ENCODE data around the gene CD79B. TPM values are rescaled to one million over a fixed set of nuclear protein-coding genes. Genes with fewer than 3 reads are reported as not detected.

The CD79B gene
- total RNA-seq, 2 experiments from 2014 or later: 479 to 751 TPM

DNA sequence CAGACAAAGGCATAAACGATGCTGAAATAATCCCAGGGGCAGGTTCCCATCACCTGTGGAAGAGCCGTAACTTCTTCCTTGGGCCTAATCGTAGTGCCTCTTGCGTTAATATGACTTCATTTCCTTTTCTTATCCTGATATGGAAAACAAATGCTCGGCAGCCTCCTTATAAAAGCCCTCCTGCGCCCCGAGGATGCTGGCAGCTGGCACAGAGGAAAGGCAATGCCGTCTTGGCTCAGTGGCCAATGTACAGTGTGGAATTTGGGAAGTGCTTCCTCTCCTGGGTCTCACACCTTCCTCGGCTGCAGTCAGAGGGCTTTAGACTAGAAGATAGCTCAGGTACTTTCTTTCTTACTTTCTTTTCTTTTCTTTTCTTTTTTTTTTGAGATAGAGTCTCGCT, 37.1 kb upstream of the CD79B start:
- Histone ChIP-seq H3K79me2 (ENCODE audit: insufficient read depth, low read depth, low read length) (no peaks in the 10 kb centered on the region), H3K36me3 (ENCODE audit: insufficient read depth, low read length) (no peaks in the 10 kb centered on the region), H4K20me1 (ENCODE audit: insufficient read depth, low read length) (no peaks in the 10 kb centered on the region), H3K4me2 (ENCODE audit: low read length) (no peak overlapping the region), H3K4me3 (ENCODE audit: low read depth, low read length, poor library complexity, severe bottlenecking) (no peak overlapping the region), H3K4me1 (ENCODE audit: insufficient read depth, low read length, poor library complexity, severe bottlenecking) (no peaks in the 10 kb centered on the region), H3K9me3 (ENCODE audit: low read length) (no peaks in the 10 kb centered on the region), H3K9me2 (ENCODE audit: insufficient read depth, low read length) (no peaks in the 10 kb centered on the region), H2AFZ (ENCODE audit: low read length) (no peak overlapping the region), H3K27ac (ENCODE audit: low read depth, low read length, poor library complexity, severe bottlenecking) (no peak overlapping the region)
- ChIA-PET POLR2A (no interaction called here), CTCF (ENCODE audit: unreplicated experiment) (no interaction called here)
- no TSS peak for BruUV-seq (replicated peaks)
- TF ChIP-seq, protein P1, sequence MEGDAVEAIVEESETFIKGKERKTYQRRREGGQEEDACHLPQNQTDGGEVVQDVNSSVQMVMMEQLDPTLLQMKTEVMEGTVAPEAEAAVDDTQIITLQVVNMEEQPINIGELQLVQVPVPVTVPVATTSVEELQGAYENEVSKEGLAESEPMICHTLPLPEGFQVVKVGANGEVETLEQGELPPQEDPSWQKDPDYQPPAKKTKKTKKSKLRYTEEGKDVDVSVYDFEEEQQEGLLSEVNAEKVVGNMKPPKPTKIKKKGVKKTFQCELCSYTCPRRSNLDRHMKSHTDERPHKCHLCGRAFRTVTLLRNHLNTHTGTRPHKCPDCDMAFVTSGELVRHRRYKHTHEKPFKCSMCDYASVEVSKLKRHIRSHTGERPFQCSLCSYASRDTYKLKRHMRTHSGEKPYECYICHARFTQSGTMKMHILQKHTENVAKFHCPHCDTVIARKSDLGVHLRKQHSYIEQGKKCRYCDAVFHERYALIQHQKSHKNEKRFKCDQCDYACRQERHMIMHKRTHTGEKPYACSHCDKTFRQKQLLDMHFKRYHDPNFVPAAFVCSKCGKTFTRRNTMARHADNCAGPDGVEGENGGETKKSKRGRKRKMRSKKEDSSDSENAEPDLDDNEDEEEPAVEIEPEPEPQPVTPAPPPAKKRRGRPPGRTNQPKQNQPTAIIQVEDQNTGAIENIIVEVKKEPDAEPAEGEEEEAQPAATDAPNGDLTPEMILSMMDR (conservative IDR thresholded peaks at IDR 0.05; ENCODE audit: low read length): no peak
- no peak for TF ChIP-seq EZH2phosphoT487 (IDR thresholded peaks at IDR 0.05; ENCODE audit: borderline replicate concordance, low read depth, low read length)
- intact Hi-C loops (cut with micrococcal nuclease; ENCODE audit: unreplicated experiment): no loop called here
- DNase-seq (ENCODE audit: low spot score): no peak

- Histone ChIP-seq H4K20me1 (ENCODE audit: insufficient read depth, low read length) (no peaks in the 10 kb centered on the region), H3K9me2 (ENCODE audit: insufficient read depth, low read length) (no peaks in the 10 kb centered on the region), H3K9me3 (ENCODE audit: low read length) (no peaks in the 10 kb centered on the region), H3K4me3 (ENCODE audit: low read depth, low read length, poor library complexity, severe bottlenecking) (no peak overlapping the region), H3K27ac (ENCODE audit: low read depth, low read length, poor library complexity, severe bottlenecking) (no peak overlapping the region), H2AFZ (ENCODE audit: low read length) (no peak overlapping the region), H3K4me1 (ENCODE audit: insufficient read depth, low read length, poor library complexity, severe bottlenecking) (no peaks in the 10 kb centered on the region), H3K4me2 (ENCODE audit: low read length) (no peak overlapping the region), H3K79me2 (ENCODE audit: insufficient read depth, low read depth, low read length) (no peaks in the 10 kb centered on the region), H3K36me3 (ENCODE audit: insufficient read depth, low read length) (no peaks in the 10 kb centered on the region)
- CTCF ChIA-PET (ENCODE audit: unreplicated experiment): interaction anchor here (0.6 kb wide), 1 partner anchor 8 kb away, joined by 4 read pairs; no protein-coding TSS in a partner anchor
- no TSS peak for BruUV-seq (replicated peaks)
- DNase-seq (ENCODE audit: low spot score): no peak
- TF ChIP-seq, protein P1 (conservative IDR thresholded peaks at IDR 0.05; ENCODE audit: low read length): no peak
- no peak for TF ChIP-seq EZH2phosphoT487 (IDR thresholded peaks at IDR 0.05; ENCODE audit: borderline replicate concordance, low read depth, low read length)
- POLR2A ChIA-PET: interaction anchor here (0.6 kb wide), 1 partner anchor 8 kb away, joined by 3 read pairs; no protein-coding TSS in a partner anchor
- intact Hi-C loops (cut with micrococcal nuclease; ENCODE audit: unreplicated experiment): no loop called here
Measured at GRCh38 chr17:63967953-63968352, 35.8 kb upstream of the CD79B start.

DNA sequence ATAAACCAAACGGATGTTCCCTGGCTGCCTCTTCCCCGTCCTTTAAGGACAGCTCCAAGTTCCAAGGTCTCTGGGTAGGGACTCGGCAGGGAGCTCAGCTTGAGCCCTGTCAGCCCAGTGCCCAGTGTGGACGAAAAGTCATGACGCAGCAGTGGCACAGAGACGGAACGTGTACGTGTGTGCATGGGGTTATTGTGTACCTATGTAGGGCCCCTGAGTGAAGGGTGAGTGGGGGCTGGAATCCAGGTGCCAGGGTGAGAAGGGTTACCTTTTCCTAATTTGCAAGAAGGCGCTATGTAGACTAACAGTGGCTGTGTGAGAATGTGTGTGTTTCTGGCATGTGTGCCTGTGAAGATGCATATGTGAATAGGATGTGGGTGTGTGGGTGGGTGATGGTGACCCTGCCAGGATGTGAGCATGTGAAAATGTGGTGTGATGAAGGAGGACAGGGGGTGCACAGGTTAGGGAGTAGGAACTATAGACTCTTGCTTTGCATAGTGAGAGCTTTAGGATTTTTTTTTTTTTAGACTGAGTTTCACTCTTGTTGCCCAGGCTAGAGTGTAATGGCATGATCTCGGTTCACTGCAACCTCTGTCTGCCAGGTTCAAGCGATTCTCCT, 34.6 kb upstream of the CD79B start:
- DNase-seq (ENCODE audit: low spot score): no peak
- POLR2A ChIA-PET: interaction anchor here (1.0 kb wide), 1 partner anchor 13 kb away, joined by 3 read pairs; no protein-coding TSS in a partner anchor
- intact Hi-C loops (cut with micrococcal nuclease; ENCODE audit: unreplicated experiment): no loop called here

More for the DNA sequence above, 34.6 kb upstream of the CD79B start:
- H2AFZ ChIP-seq (ENCODE audit: low read length): no peak overlapping the region
- H3K4me1 ChIP-seq (ENCODE audit: insufficient read depth, low read length, poor library complexity, severe bottlenecking): peaks cover 5% of the 10 kb centered on the region
- H3K9me3 ChIP-seq (ENCODE audit: low read length): no peaks in the 10 kb centered on the region
- H3K4me2 ChIP-seq (ENCODE audit: low read length): no peak overlapping the region
- CTCF ChIA-PET (ENCODE audit: unreplicated experiment): interaction anchor here (0.5 kb wide), 1 partner anchor 40 kb away, joined by 3 read pairs; no protein-coding TSS in a partner anchor
- H3K79me2 ChIP-seq (ENCODE audit: insufficient read depth, low read depth, low read length): no peaks in the 10 kb centered on the region
- H3K9me2 ChIP-seq (ENCODE audit: insufficient read depth, low read length): no peaks in the 10 kb centered on the region
- TF ChIP-seq EZH2phosphoT487 (IDR thresholded peaks at IDR 0.05; ENCODE audit: borderline replicate concordance, low read depth, low read length): no peak
- TF ChIP-seq, protein P1 (conservative IDR thresholded peaks at IDR 0.05; ENCODE audit: low read length): no peak
- no peaks in the 10 kb centered on the region for H4K20me1 ChIP-seq (ENCODE audit: insufficient read depth, low read length)
- no peaks in the 10 kb centered on the region for H3K36me3 ChIP-seq (ENCODE audit: insufficient read depth, low read length)
- no TSS peak for BruUV-seq (replicated peaks)
- H3K27ac ChIP-seq (ENCODE audit: low read depth, low read length, poor library complexity, severe bottlenecking): no peak overlapping the region
- no peak overlapping the region for H3K4me3 ChIP-seq (ENCODE audit: low read depth, low read length, poor library complexity, severe bottlenecking)

All from OCI-LY7 (cell line).